NCI-H460 (cell line): ENCODE data around the gene KCNV2. TPM values are rescaled to one million over a fixed set of nuclear protein-coding genes. Genes with fewer than 3 reads are reported as not detected.
A peak's percentile ranks its signal among the peaks of the same experiment; 100 is the strongest.

Source experiments
- DNase-seq: peaks from one replicate; pipeline ENCODE4 v3.0.0-alpha.2; 2016; ENCODE audit warnings: low read depth; ENCODE audit errors: extremely low read depth
- total RNA-seq: library from RNA; depleted of rRNA; stranded (reverse); fragments of >200 nt; shearing (Covaris generic); gene quantifications from 2 replicates; pipeline ENCODE4 v1.2.3, GENCODE V29; 2014

KCNV2 gene
- total RNA-seq, 1 experiment from 2014 or later, result not detected

GRCh38 chr9:2718698-2719033 lies 1.4 kb downstream of the KCNV2 start:
- DNase-seq, result no peak

- no peak for DNase-seq
Measured at GRCh38 chr9:2720179-2720654, 2.9 kb downstream of the KCNV2 start.

GRCh38 chr9:2722715-2723114 lies 5.4 kb downstream of the KCNV2 start:
- DNase-seq, result no peak

DNA sequence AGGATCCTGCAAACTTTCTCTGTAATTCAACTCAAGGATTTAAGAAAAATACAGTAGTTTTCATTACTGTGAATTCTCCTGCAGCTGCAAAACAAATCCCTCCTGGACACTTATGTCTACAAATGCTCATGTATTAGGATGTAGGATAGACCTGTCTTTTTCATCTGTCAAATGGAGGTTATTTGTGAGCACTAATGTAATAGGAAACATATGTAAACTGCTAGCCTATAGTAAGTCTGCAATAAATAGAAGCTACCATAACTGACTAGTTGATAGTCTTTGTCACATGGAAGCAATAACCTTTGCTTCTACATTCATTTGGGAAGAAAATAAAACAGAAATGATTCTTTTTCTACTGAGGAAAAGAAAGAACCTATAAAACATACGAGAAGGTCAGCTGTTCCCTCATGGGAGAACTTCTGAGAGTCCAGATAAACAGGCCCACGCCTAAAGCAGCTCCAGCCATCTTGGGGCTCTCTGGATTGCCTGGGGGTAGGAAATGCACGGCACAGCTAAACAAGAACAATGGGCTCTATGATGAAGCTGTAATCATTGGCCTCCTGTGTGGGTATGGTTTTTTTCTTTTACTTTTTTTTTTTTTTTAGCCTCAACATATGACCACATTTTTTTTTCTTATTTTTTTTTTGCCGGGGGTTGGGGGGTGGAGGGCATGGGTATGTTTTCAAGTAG lies 6.2 kb downstream of the KCNV2 start:
- no peak for DNase-seq

- no peak for DNase-seq
Measured at GRCh38 chr9:2725126-2725525, 7.8 kb downstream of the KCNV2 start.

DNA sequence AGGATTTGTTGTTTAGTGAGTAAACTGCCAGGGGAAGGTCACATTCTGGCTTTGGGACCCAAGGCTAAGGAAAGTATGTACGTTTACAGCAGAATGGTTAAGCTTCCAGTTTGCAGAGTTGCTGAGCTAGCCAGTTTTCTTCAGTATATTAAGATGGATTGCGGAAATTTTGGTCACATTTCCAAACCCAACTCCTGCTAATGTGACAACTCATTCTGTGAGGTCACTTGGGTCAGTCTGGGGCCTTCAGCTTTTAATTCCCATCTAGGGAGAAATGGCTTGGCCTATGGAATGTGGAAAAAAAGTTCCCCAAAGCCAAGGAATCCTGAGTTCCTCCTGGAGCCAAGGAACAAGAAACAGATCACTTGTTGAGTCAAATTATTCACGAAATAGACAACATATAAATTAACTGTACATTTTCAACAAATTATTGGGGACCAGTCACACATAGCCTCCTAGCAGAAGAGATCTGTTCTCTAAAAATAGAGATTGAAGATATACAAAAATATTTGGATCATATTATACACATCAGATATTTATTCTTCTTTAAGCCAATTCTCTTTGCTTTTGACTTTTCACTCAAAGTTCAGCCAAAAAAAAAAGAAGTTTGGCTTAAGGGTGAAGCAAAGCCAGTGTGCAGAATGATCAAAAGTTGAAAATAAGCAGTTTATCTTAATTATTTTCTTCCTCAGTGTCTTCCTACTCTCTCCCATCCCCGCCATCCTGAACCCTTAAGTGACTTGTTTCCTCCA lies 8.8 kb downstream of the KCNV2 start:
- DNase-seq, result no peak

GRCh38 chr9:2726650-2727340 lies 9.5 kb downstream of the KCNV2 start:
- no peak for DNase-seq

DNA sequence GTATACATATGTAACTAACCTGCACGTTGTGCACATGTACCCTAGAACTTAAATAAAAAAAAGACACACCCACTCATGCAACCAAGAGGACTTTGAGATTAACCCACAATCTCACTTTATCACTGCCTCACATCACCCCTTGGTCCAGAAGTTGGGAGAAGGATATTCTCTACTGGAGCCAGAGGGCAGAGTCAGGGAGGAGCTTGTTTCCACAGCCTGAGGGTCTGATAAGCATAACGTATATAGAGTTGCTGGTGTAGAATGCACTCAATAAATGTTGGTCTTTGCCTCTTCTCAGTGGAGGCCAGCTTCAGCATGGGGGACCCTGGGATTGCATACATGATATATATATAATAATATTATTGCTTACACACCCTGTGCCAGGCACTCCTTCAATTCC lies 10.1 kb downstream of the KCNV2 start:
- no peak for DNase-seq

DNA sequence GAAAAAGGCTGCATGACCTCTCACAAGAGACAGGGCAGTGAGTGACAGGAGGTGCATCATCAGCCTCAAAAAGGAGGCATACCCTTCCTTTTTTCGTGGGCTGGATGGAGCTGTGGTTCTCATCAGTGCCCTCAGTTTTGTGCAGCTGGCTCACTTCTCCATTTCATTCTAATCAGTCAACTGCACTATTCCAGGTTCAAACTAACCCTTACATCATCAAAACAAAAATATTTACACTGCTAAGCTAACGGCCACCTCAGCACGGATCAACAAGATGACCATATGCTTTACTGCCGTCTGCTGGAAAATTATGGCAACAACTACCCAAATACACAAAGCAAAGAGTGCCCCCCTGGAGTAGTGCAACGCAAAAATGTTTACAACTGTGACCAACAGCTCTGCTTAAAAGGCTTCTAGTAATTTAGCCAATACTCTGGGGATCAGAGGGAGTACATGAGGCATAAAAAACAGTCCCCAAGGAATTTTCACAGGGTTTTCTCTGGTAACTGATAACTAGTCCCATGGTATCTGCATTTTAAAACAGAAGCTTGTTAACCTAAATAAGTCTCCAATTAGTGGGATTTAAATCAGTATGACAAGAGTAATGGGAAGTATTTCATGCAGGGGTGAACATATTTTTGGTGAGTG lies 10.8 kb downstream of the KCNV2 start:
- DNase-seq, result peak; percentile 45

DNA sequence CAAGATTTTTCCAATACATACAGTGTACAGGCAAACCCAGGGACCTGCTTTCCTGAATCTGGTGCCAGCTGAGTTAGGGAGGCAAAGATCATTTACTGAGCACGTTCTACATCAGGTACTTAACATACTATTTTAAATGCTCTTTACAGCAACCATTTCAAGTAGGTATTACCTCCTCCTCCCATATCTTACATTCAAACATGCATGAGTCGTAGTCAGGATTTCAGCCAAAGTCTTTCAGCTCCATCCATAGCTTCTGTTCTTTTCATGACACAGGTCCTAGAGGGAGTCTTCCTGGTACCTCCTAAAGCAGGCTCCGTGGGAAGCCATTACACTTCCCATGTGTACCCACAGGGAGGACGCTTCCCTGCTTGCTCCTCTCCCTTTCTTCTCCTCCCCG lies 11.7 kb downstream of the KCNV2 start:
- no peak for DNase-seq

DNA sequence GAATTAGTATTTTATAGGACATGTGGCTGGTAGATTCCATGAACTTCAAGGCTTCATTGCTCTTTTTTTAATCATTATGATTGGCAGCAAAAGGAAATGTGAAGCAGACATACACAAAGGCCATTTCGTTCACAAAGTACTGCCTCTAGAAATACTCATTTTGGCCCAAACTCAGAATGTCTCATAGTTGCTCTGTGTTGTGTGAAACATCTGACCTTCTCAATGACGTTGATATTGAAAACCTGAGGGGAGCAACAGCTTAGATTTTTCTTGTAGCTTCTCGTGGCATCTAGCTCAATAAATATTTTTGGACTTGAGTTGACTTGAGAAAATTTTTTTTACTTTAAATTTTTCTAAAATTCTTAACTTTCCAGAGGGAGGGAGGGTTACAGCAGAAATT lies 12.4 kb downstream of the KCNV2 start:
- DNase-seq, result no peak

GRCh38 chr9:2730971-2731370 lies 13.7 kb downstream of the KCNV2 start:
- DNase-seq, result no peak

GRCh38 chr9:2732492-2732891 lies 15.2 kb downstream of the KCNV2 start:
- no peak for DNase-seq

GRCh38 chr9:2740616-2741015 lies 23.3 kb downstream of the KCNV2 start:
- DNase-seq, result no peak

DNA sequence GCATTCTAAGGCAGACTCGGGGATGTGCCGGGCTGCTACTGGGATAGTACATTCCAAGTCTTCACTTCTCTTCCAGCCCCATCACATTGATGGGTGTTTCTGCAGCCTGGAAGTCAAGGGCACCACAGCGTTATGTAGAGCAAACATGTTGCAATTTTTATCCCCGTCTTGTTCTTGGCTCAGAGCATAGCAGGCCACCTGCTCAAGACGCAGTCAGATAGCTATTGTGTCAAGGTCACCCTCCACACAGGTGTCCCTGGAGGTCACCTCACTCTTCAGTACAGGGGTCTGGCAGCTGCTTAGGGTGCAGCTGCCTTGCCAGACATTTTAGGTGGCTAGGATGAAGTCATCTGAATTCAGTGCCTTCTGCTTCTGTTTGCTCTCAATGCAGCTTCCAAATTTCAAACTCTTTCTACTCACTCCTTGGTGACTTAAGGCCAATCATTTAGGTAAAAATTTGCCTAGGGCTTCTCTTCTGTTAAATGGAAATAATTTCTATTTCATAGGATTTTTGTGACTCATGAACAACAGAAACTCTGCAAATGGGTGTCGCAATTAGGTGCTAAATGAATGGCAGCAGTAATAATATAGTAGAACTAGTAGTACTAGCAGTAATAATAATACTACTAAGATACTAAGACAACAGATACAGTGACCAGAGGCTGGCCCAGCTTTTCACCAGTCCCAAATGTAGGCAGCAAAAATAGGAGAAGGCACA lies 24.3 kb downstream of the KCNV2 start:
- DNase-seq, result no peak

- no peak for DNase-seq
Measured at GRCh38 chr9:2742214-2742613, 24.9 kb downstream of the KCNV2 start.

GRCh38 chr9:2743937-2744529 lies 26.7 kb downstream of the KCNV2 start:
- DNase-seq, result no peak

DNA sequence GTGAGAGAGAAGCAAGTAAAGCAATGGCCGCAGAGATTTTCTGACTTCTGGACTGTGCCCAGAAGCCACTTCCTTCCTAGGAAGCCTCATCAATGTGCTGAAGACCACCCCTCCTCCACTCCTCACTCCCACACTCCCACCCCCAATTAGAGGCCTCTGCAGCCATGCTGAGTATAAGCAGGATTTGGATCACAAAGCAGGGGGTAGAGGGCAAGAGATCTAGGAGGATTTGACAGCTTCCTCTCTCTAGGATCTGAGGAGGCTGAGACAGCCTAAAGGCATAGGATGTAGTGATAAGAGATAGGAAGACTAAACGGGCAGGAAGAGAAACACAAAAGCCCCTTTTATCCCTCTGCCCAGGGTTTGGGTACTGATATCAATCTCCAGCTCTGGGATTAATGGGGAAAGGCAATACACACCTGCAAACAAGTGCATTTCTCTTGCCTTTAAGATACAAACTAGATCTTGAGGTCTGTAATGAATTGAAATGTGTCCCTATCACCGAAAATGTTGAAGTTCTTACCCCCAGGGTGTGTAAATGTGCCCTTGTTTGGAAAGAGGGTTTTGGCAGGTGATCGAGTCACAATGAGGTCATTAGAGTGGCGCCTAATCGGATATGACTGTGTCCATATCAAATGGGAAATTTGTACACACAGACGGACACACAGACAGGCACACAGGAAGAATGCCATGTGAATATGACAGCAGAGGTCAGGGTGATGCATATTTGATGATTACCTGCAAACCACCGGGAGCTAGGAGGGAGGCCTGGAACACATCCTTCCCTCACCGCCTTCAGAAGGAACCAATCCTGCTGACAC lies 28.5 kb downstream of the KCNV2 start:
- no peak for DNase-seq

DNA sequence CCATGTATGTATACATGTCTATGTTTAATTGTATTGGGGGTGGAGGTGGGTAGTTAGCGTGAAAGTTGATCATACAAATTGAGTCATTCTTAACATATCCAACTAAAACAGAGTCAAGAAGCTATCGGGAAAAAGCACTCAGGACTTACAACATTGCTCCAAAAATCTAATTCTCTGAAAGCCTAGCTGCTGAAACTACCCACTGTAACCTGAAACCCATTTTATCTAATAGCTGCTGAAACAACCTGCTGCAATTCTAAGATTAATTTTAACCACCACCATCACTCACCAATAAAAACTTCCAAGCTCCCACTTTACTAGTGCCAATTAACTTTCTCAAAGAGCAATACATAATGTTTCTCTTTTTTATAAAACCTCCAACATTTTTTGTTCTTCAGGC lies 32.2 kb downstream of the KCNV2 start:
- no peak for DNase-seq
